ENCODE measurements around the gene EPHA4.

EPHA4 gene

DNA sequence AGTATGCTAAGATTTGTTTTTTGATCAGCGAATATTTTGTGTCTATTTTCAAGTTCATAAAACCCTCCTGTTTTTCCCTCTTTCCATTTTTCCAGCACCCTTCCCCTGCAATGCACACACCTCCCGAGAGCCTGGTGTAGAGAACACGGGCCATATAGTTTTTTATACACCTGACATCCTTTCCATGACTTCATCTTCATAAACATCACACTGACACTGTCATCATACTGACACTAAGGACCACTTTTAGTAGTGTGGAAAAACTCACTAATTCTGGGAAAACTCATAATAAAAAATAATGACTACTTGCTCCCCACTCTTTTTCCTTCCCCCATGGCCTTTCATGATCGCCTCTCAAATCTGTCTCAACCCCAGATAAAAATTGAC is 70.2 kb downstream of the EPHA4 start:
- DNase-seq, result no peak

DNA sequence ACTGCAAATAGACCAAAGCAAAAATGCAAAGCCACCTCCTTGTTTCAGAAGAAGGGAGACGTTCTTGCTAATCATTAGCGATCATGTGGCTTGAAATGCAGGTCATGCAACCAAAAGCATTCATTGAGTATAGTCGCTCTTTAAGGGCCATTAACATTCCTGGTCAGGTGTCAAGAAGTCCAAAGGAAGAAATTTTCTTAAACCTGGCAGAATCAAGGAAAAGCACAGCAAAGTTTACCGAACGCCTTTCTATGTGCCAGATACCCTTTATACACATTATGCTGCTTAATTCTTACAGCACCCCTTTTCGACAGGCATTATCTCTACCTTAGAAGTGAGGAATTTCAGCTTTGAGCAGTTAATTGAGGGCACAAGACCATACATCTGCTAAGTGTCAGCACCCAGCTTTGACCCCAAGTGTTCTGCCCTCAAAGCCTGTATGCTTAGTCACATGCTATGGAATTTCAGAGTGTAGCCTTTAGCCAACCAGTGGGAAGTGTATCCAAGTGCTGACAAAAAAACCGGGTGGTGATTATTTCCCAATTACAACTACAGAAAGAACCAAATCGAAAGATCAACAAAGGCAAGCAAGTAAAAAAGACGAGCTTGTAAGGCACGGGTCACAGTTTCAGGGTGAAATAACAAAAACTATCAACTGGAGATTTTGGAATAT is 70.8 kb downstream of the EPHA4 start:
- no peak for DNase-seq

DNA sequence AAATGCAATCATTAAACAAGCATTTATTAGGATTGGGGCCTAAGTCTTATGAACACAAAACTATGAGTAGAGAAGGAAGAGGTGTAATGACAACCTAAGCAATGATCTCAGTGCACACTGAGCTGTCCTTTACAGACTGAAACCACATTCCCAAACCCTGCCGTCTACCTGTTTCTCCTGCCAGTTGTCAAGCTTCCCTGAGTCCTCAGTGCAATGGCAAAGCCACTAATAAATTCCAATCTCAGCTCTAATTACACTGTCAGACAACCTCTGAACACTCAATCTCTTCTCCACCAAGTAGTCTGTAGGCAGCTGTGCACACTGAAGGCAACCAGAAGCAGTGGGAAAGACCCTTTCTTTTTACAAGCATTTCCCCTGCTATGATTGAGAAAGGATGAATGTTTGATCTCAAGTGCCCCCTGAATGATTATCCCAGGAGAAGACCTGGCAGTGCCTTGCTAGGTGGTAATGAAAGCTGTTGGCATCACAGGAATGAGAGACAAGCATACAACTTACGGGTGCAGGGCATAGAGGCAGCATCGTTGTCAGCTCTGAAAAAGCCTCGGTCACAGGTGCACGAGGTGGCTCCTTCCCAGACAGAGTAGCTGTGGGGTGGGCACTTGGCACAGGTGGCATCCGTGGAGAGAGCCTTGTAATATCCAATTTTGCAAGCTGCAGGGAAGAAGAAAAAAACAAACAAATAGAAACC is 71.4 kb downstream of the EPHA4 start:
- no peak for DNase-seq

DNA sequence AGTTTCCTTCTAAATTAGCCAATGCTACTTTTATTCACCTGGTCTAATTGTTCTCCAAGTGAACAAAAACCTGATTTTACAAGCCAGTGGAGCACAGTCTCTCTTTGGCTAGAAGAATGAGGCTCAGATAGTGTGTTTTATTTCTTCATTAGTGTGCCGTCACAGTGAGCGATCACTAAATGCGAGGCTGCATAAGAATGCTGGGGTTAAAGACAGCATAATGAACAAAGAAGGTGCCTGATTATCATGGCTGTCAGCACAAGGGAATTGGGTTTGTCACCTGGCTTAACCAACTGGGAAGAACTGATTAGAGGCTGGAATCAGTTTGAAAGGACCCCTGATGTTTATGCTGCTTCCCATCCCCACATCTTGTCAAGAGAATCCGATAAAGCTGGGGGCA is 76.4 kb downstream of the EPHA4 start:
- DNase-seq, result no peak

DNA sequence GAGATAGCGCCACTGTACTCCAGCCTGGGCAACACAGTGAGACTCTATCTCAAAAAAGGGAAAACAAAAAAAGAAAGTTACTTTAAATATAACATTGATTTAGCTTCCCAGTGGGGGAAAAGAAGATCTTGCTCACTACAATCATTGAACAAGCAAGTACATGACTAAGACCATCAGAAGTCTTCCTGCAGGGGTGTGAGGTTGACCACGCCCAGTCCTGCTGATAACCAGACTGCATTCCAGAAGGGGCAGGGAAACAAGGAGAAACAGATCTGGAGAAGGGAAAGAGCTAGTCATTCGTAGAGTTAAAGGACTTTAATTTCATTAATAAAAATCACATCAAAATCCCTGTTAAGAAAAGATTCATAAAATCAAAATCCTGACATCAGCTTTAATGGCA is 77.5 kb downstream of the EPHA4 start:
- no peak for DNase-seq

DNA sequence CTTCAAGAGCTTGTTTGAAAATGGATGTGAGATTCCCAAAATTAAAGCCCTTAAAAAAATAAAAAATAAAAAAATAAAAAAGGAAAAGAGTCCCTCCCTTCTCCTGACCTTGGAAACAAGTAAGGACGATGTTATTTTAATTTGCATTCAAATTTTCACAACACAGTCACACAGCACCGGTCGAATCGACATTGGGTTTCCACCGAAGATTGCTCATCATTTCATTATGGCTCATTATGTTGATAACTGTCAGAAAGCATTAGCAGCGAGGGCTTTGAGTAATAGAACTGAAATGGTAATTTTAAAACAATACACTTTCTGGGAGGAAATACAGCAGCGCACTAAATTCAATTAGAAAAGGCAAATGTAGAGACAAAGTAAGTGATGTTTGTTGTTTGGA is 78.7 kb downstream of the EPHA4 start:
- no peak for DNase-seq

DNA sequence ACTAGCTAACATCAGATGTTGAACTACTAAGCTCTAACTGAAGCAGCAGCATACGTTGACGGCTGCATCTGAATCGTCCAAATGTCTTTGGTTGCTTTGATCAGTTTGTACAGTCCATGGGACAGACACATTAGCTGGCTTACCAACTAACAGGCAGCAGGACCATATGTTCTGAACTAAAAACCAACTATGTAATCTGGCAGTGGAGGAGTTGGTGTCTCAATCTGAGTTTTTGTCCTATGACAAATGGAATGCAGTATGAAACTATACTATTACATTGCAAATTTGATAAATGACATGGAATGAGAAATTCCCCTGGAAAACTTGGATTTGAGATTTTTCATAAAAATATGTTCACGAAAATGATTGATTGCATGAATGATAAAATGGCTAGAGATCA is 79.5 kb downstream of the EPHA4 start:
- no peak for DNase-seq

DNA sequence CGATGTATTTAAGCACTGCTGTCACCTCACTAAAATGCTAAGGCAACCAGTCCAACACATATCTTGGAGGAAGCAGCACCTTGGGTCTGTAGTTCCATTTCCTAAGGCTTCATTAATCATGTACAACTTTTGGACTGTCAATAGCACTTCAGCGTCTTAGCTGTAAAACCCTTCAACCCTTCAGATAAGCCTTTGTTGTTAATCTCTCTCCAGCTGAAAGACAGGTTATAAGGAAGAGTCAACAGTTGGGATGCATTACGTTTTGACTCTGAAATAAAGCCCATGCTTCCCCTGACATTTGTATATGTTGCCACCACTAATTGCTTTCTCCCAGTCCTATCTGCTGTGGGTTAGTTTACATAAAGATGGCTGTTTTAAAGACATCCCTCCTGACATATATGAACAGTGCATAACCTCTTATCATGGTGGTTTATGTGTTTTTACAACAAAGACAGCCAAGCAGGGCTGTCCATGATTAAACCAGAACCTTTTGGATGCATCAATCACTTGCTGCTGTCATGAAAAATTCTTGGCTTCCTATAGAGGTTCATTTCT is 81.5 kb downstream of the EPHA4 start:
- no peak for DNase-seq

DNA sequence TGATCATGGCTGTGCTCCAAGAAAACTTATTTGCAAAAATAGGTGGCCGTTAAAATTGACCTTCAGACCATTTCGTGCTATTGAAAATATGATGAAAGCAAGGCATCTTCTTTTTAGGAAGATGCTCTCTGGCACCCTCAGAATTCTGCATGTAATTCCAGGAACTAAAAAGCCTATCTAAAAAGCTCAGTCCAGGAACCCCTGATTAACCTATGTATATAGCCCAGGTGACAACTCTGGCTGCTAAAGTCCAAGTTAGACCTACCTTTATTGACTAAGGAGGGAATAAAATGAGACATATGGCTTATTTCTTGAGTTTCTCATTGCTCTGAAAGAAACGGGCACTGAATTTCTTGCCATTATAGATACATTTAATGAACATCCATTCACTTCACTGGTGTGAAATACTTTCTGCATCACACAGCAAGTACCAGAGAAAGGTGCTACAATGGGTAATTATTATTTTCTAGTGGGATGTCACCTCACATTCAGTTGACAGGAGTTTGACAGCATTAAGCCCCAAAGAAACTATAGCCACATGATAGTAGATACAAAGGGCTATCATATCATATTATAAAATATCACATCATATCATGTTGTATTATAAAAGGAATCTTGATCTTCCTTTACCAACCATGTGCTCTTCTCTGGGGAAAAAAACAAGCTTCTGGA is 83.8 kb downstream of the EPHA4 start:
- DNase-seq, result no peak

DNA sequence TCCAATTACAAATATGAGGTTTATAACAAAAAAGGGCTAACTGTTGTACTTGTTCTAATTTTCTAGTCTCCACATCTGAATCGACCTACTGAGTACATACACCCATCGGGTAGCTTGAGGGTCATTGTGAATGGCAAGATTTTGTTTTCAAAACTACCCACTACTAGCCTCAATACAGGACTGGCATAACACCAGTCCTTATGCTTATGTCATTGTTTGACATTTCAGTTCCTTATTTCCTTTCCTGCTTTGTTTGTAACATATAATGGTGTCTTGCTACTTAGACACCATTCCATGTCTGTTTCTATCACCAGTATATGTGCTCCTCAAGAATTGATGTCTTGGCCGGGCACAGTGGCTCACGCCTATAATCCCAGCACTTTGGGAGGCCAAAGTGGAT is 86.0 kb downstream of the EPHA4 start:
- no peak for DNase-seq

DNA sequence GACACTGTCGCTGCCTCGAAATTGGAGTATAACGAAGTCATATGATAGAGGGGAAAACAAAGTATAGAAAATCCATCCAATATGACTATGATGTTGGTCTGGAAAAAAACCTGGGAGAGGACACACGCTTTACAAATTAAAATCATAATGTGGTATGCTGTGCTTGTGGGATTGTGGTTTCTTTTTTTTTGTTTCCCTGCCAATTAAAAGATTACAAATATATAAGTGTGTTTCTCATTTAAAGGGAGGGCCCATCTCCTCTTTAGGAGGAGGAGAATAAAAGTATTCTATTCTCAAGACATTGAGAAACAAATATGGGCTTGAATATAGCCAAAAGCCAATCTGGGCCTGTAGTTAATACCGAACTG is 86.6 kb downstream of the EPHA4 start:
- DNase-seq, result no peak

DNA sequence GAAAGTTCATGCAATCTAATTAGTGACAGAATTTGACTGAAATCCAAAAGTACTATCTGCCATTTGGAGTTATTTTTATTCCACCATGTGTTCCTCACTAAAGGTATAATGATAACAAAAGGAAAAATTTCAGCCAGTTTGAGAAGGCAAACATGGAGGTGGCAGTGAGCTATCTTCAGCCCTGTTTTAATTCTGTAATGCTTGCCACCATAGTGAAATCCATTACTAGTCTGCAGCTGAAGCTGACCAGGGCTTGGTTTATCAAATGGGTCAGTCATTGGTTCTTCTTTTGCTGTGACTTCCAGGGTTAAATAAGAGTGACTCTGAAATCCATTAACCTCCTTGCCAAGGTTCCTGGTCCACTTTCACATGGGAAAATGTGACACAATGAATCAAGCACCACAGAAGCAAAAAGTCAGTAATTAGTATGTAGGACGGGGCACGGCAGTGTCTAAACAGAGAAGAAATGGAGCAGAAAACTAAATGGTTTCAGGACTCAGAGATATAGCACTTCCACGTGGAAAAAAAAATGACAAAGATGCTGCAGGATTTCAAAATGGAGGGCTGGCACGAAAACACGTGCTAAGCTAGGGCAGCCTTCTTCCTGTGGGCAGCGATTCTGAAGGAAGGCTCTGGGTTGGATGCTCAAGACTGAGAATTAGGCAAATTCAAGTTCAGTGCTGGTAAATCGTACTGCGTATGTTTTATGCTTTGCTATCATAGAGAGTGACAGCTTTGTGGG is 87.2 kb downstream of the EPHA4 start:
- no peak for DNase-seq

DNA sequence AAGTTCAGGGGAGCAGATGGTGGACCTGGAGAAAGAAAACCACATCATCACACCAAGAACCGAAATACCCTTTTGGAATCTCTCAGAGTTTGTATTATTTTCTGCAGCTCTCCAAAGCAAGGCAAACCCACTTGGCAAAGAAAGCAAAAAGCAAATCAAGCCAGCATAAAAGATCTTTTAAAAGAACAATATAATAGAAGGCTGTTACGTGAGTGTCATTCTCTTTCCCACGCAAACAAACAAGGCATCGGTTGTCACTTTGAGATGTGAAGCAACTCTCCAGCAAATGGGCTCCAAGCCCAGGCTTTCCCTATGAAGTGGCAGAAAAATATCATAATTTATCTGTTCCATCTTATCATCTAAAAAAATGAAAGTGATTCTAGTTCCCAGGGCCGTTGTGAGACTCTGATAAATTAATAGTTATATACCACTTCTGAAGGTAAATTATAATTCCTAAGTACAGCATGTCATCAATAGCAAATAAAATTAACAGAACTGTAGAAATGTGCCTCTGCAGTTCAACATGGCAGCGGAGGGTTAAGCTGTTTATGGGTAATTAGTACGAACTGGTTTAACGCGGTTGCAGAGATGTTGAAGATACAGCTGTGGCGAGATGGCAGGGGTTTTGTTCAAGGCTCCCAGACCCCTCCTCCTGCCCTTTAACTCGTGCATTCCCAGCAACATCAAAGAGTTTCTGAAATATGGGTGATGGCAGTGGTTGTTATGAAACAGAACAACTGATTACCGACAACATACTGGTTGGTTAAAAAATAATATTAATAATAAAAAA is 89.2 kb downstream of the EPHA4 start:
- no peak for DNase-seq

DNA sequence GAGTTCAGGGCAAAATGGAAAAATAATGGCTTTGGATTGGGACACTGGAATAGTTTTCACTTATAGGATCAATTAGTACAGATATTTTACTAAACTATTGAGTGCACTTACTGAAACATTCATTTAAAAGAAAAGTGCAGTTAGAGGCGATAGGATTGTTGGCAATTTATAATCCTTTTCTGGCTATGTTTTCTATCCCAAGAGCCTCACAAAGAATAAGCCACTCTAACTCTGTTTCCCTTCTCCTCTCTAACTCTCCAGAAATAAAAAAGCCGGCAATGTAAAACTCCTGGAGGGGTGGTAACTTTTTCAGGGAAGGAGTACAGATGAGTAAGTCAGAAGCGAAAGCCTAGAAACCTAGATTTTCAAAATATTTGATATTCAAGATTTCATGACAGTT is 91.3 kb downstream of the EPHA4 start:
- DNase-seq, result no peak

DNA sequence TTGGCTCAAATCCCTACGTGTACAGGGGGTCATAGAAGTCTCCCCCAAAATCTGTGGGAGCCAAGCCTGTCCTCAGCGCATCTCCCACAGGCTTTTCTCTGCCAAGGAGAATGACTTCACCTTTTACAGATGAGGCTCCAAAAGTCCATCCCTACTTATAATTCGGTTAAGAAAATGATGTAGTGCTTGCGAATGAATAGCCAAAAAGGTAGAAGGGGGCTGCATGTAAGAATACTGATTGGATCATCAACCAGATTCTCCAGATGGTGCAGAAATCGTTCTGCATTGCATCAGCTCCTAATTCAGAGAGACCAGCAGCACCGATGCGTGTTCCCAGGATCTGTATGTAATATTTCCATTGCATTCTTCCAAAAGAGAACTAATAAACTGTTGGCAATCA is 91.9 kb downstream of the EPHA4 start:
- DNase-seq, result no peak

DNA sequence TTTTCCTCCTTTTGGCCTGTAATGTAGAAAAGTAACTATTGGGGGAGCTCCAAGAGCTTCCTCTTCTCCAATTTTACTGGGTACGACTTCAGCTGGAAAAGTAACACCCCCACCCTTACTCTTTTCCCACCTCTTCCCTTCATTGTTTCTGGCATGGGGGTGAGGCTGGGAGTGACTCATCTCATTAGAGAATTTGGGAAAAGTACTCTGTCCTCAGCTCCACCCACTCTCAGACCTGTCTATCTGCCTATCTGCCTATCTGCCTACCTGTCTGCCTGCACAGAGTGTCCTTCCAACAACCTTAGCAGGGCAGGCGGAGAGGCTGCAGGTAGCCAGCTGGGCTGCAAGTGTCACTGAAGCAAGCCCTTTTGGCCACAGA is 93.6 kb downstream of the EPHA4 start:
- no peak for DNase-seq

DNA sequence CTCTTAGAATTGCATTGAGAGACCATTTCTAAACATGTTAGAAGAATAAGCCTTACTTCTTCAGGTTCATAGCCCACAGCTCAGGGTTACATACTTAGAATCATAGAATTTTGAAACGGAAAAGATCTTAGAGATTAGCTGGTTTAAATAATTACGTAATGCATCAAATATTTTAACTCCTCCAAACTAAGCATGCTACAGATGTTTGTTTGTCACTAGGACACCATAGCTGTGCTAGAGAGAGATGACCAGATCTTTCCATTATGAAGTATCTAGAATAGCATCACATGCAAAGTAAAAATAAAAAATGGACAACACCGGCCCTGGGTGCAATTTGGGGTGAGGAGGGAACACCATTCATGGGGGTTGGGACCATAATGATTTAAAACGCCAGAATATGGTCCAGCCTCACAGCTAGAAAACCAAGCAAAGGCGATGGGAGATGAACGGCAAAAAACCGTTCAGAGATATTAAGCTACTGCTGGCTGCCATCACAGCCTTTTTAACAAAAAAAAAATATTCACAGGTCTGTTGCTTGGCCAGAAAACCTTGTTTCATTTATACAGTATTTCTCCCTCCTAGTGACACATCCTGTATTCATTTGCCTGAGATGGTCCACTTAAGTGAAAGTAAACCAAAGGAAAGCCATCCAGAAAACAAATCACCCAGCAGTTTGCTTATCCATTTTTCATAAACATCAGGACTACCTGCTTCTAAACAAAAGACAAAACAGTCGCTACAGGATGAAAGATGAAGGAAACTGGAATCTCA is 94.2 kb downstream of the EPHA4 start:
- no peak for DNase-seq

DNA sequence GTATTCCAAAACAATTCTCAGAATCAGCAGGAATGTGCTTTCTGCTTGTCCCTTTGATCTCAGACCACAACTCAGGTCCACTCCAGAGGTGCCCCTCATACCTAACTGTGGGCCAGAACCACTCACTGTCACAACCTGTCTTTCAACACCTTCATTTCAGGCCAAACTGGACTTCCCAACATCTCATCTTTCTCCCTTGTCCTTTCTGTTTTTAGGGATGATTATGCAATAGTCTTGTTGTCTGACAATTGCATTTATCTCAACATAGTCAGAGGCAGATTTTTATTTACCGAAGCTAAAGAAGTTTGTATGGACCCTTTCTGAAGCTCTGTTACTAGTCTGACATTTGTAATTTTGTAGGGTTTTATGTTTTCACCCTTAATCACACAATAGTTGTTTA is 95.9 kb downstream of the EPHA4 start:
- DNase-seq, result no peak

DNA sequence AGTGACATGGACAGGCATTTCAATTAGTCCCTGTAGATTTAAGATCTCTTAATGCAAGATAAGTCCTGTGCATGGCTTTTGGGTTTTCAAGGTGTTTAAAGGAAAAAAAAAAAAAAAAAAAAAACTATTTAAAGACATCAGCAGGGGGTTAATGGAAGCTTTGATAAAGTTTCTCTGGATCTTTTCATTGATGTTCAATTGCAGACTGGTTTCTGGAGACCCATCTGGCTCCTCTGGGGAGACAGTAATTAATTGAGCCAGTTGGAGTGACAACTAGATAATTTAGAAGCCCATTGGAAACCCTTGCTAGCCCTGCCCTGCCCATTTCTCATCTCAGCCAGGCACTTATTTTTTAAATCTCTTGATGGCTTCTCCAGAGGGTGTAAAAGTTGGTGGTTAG is 98.7 kb downstream of the EPHA4 start:
- no peak for DNase-seq

DNA sequence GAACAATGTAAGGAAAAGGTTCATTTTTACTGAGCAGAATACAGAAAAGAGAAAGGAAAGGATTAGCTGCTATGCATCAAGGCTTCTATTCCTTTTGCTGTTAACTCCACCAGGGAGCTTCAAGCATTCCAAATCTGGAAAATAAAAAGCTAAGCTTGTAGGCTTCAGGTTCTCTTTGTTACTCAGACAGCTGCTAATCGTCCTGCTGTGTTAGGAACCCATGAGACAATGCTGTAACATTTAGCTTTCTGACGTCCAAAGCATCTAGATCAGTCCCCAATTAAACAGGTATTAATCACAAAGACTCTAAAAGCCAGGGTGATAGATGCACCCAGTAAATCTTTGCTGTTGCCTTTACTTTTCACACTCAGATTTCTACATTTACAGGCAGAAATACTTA is 103.8 kb downstream of the EPHA4 start:
- DNase-seq, result no peak

DNA sequence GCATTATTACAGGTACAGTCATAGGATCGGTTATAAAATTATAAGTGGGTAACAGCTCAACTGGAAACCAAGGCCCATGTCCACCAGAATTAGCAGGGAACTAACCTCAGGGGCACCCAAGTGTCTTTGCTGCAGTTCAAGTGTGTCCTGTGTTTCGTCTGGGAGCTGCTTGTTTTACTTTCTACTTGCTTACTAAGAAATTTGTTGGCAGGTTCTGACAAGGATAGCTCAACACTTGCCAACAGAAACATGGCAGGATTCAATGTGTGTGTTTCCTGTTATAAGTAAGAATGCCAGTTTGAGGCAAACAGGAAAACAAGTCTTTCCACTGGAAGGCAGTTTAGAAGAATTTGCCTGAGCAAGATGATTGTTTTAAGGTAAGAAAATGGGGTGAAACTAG is 104.5 kb downstream of the EPHA4 start:
- DNase-seq, result no peak

DNA sequence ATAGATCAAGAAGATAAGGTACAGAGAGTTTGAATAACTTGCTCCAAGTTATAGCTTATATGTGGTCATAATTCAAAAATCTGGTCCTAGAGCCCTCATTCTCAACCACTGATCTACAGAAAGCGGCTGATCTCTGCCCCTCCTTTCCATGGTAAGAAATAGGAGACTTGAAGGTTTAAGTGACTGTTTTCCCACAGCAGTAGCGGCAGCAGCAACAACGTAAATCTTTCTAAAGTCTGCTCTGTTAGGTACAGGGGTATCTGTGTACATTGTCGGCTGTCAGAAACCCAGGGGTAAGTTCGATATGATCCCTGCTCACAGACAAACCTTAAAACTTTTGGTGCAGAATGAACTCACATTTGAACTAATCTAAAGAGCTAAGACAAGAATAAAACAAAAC is 105.4 kb downstream of the EPHA4 start:
- no peak for DNase-seq

All from NCI-H1436 (cell line).